PC-9 (cell line): Measurements from ENCODE around the gene GEMIN5. TPM values are rescaled to one million over a fixed set of nuclear protein-coding genes. Genes with fewer than 3 reads are reported as not detected.

Experiments
- BruUV-seq: library from RNA; stranded (reverse); fragments of 400-500 nt; replicated peaks from 2 replicates; lab custom pipeline; 2021; lab: Mats Ljungman, UMichigan
- CTCF ChIA-PET: fragments of 300-600 bp; sonication (Branson Sonifier 250); formaldehyde crosslinking; loops from one replicate; lab custom pipeline; 2022; ENCODE audit warnings: antibody characterized with exemption; lab: Charles Lee
- POLR2A ChIA-PET: fragments of 300-600 bp; sonication (Branson Sonifier 250); formaldehyde crosslinking; loops from one replicate; lab custom pipeline; 2022; ENCODE audit warnings: antibody characterized with exemption; ENCODE audit not compliant: unreplicated experiment; lab: Charles Lee
- DNase-seq, 2 experiments: peaks; one replicate each; pipeline versions ENCODE4 v3.0.0 to v3.0.0-alpha.2; 2015 to 2022; ENCODE audit warnings: mixed read lengths in 1 of 2
- H2AFZ ChIP-seq: fragments of 200-600 bp; sonication (generic); 2 replicates; pipeline ENCODE4 v1.8.1; 2017; ENCODE audit warnings: antibody characterized with exemption
- H3F3A ChIP-seq: fragments of 200-600 bp; sonication (generic); 2 replicates; pipeline ENCODE4 v1.8.1; 2017; ENCODE audit warnings: antibody characterized with exemption, mild to moderate bottlenecking, low read depth; ENCODE audit not compliant: insufficient read depth
- H3K27ac ChIP-seq: fragments of 200-600 bp; sonication (generic); 2 replicates; pipeline ENCODE4 v1.6.1; 2016; ENCODE audit warnings: mixed run types
- H3K27me3 ChIP-seq: fragments of 200-600 bp; sonication (generic); 2 replicates; pipeline ENCODE4 v1.6.1; 2016; ENCODE audit warnings: low read depth, mixed run types; ENCODE audit not compliant: insufficient read depth
- H3K36me3 ChIP-seq: fragments of 200-600 bp; sonication (generic); 2 replicates; pipeline ENCODE4 v1.6.1; 2016; ENCODE audit warnings: low read depth, mixed run types
- H3K4me1 ChIP-seq: fragments of 200-600 bp; sonication (generic); replicated peaks from 2 replicates; pipeline ENCODE4 v1.6.1; 2016; ENCODE audit warnings: mixed run types; ENCODE audit not compliant: insufficient read depth
- H3K4me2 ChIP-seq: fragments of 200-600 bp; sonication (generic); 2 replicates; pipeline ENCODE4 v1.6.1; 2017; ENCODE audit warnings: mixed run types
- H3K4me3 ChIP-seq: fragments of 200-600 bp; sonication (generic); 2 replicates; pipeline ENCODE4 v1.6.1; 2016; ENCODE audit warnings: mixed run types
- H3K79me2 ChIP-seq: fragments of 200-600 bp; sonication (generic); 2 replicates; pipeline ENCODE4 v1.6.1; 2017; ENCODE audit warnings: low read depth, mixed run types
- H3K9me2 ChIP-seq: fragments of 200-600 bp; sonication (generic); 2 replicates; pipeline ENCODE4 v1.8.1; 2017; ENCODE audit warnings: mild to moderate bottlenecking; ENCODE audit not compliant: insufficient read depth
- H3K9me3 ChIP-seq: fragments of 200-600 bp; sonication (generic); 2 replicates; pipeline ENCODE4 v1.8.1; 2016; ENCODE audit warnings: low read depth; ENCODE audit not compliant: insufficient read depth
- H4K20me1 ChIP-seq: fragments of 200-600 bp; sonication (generic); 2 replicates; pipeline ENCODE4 v1.8.1; 2017; ENCODE audit not compliant: insufficient read depth
- EZH2 ChIP-seq: fragments of 200-600 bp; sonication (generic); IDR thresholded peaks from 2 replicates; pipeline ENCODE4 v1.8.0; 2017; ENCODE audit warnings: antibody characterized with exemption, low read depth
- intact Hi-C: fragments of 100-400 bp; cut with micrococcal nuclease; formaldehyde crosslinking; loops from one replicate; pipeline ENCODE4 v1.10.0; 2022; ENCODE audit not compliant: unreplicated experiment
- total RNA-seq: library from RNA; stranded (reverse); gene quantifications from 2 replicates; pipeline ENCODE4 v1.2.3, GENCODE V29; 2021
- TF ChIP-seq, protein P1 (sequence below): fragments of 200-600 bp; sonication (generic); conservative IDR thresholded peaks from 2 replicates; pipeline ENCODE4 v1.6.1; 2017; ENCODE audit warnings: mixed run types, antibody characterized with exemption, mild to moderate bottlenecking, moderate library complexity

The GEMIN5 gene
- total RNA-seq, 1 experiment from 2014 or later: 18.6 TPM

DNA sequence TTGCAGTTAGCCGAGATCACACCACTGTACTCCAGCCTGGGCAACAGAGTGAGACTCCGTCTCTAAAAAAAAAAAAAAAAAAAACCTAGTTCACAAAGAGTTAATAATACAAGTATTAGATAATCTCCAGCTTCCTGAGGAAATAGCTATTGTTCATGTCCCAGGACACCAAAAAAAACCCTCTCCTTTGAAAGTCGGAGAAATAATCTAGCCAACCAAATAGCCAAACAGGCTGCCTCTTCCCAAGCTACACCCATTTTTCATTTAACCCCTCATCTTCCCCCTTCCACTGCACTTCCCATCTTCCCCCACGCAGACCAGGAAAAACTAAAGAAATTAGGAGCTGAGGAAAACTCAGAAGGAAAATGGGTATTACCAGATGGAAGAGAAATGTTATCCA lies 56.0 kb downstream of the GEMIN5 start:
- Histone ChIP-seq H3K4me2 (no peak overlapping the region), H4K20me1 (no peaks in the 10 kb centered on the region), H3K36me3 (peaks cover 16% of the 10 kb centered on the region), H3K27ac (no peak overlapping the region), H3K4me1 (no peaks in the 10 kb centered on the region), H3K9me2 (no peaks in the 10 kb centered on the region), H3K9me3 (peaks cover 41% of the 10 kb centered on the region), H3K4me3 (no peak overlapping the region), H3K79me2 (no peaks in the 10 kb centered on the region), H3K27me3 (no peaks in the 10 kb centered on the region), H2AFZ (no peak overlapping the region), H3F3A (no peaks in the 10 kb centered on the region; the same call in 1 of the 2 replicates)
- CTCF ChIA-PET: no interaction called here
- no peak for TF ChIP-seq EZH2
- TF ChIP-seq, protein P1, sequence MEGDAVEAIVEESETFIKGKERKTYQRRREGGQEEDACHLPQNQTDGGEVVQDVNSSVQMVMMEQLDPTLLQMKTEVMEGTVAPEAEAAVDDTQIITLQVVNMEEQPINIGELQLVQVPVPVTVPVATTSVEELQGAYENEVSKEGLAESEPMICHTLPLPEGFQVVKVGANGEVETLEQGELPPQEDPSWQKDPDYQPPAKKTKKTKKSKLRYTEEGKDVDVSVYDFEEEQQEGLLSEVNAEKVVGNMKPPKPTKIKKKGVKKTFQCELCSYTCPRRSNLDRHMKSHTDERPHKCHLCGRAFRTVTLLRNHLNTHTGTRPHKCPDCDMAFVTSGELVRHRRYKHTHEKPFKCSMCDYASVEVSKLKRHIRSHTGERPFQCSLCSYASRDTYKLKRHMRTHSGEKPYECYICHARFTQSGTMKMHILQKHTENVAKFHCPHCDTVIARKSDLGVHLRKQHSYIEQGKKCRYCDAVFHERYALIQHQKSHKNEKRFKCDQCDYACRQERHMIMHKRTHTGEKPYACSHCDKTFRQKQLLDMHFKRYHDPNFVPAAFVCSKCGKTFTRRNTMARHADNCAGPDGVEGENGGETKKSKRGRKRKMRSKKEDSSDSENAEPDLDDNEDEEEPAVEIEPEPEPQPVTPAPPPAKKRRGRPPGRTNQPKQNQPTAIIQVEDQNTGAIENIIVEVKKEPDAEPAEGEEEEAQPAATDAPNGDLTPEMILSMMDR: no peak
- intact Hi-C loops: no loop called here
- no peak for DNase-seq
- no TSS peak for BruUV-seq
- POLR2A ChIA-PET: no interaction called here

DNA sequence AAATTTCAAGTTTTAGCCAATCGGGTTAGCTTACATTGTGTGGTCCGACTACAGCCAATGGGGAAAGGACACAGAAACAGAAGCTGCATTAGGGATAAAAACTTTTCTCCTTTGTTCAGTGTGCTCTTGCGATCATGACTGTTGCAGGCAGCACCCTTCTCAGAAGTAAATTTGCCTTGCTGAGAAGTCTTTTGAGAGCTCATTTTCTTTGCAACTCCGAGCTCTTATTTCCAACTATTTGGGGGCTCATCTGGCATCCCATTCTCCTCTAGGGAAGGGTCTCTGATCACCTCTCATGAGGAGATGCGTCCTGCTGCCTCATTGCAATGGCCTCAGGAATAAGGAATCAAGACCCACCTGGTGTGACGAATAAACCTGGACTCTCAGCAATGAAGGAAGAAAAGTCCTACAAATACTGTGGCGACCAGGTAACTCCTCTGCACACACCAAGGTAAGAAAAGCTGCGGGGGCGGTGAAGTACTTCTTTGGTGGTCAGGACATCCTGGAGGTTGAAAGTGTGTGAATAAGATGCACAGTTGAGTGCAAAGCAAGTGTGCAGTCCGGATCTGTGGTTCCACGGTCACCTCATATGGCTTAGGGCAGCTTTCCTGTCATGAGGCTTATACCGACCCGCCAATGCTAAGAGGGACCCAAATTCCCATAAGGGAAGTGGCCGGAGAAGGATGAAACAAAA lies 59.2 kb downstream of the GEMIN5 start:
- intact Hi-C loops: no loop called here
- CTCF ChIA-PET: no interaction called here
- BruUV-seq: no TSS peak
- Histone ChIP-seq H3K9me2 (no peaks in the 10 kb centered on the region), H3K79me2 (no peaks in the 10 kb centered on the region), H3K4me3 (no peak overlapping the region), H3K36me3 (peaks cover 18% of the 10 kb centered on the region), H3K9me3 (peaks cover 23% of the 10 kb centered on the region), H4K20me1 (no peaks in the 10 kb centered on the region), H3K27ac (no peak overlapping the region), H2AFZ (no peak overlapping the region), H3K4me2 (no peak overlapping the region), H3K27me3 (no peaks in the 10 kb centered on the region), H3F3A (peaks cover 6% of the 10 kb centered on the region; the same call in 1 of the 2 replicates), H3K4me1 (no peaks in the 10 kb centered on the region)
- DNase-seq: no peak
- POLR2A ChIA-PET: no interaction called here
- no peak for TF ChIP-seq EZH2
- TF ChIP-seq, protein P1: no peak

DNA sequence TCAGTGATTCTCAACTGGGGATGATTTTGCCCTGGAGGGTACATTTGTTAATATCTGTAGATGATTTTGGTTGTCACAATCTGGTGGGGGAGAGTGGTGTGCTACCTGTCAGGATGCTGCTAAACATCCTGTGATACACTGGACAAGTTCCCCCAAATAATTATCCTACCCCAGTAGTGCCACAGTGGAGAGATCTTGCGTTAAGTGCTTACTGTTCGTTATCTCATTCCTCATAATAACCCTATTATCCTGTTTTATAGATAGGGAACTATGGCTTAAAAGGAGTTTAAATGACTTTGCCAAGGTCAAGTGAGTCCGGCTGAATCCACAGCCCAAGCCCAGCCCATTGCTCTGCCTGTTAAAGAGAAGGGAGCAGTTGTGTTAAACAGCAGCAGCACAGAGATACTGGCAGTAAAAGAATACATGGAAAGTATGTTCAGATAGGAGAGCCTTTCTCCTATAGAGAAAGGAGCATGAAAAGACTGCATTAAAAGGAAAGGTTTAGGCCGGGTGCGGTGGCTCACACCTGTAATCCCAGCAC lies 64.2 kb downstream of the GEMIN5 start:
- Histone ChIP-seq H3K4me2 (no peak overlapping the region), H3K4me3 (no peak overlapping the region), H3K79me2 (no peaks in the 10 kb centered on the region), H2AFZ (no peak overlapping the region), H3K4me1 (no peaks in the 10 kb centered on the region), H3K36me3 (peaks cover 38% of the 10 kb centered on the region), H3K27ac (no peak overlapping the region), H3K9me3 (peaks cover 14% of the 10 kb centered on the region), H3K9me2 (no peaks in the 10 kb centered on the region), H4K20me1 (no peaks in the 10 kb centered on the region), H3F3A (peaks cover 6% of the 10 kb centered on the region; the same call in 1 of the 2 replicates), H3K27me3 (no peaks in the 10 kb centered on the region)
- ChIA-PET CTCF (no interaction called here), POLR2A (no interaction called here)
- intact Hi-C loops: no loop called here
- no TSS peak for BruUV-seq
- DNase-seq: no peak
- TF ChIP-seq EZH2: no peak
- TF ChIP-seq, protein P1: no peak
